CD4-positive, alpha-beta T cell (primary cell): ENCODE data around the gene CKLF. TPM values are rescaled to one million over a fixed set of nuclear protein-coding genes. Genes with fewer than 3 reads are reported as not detected.

Source experiments
- ATAC-seq: fragments of 200-7000 bp; cut with Tn5 transposase; one replicate; pipeline ENCODE4 v1.10.0; 2022; ENCODE audit warnings: mild to moderate bottlenecking; ENCODE audit not compliant: poor library complexity
- CTCF ChIA-PET: fragments of 350-600 bp; sonication (Branson Sonifier 250); formaldehyde crosslinking; loops from one replicate; lab custom pipeline; 2021; ENCODE audit warnings: antibody characterized with exemption, inconsistent platforms; lab: Charles Lee
- POLR2A ChIA-PET: fragments of 350-600 bp; sonication (Branson Sonifier 250); formaldehyde crosslinking; loops from one replicate; lab custom pipeline; 2021; ENCODE audit warnings: antibody characterized with exemption, inconsistent platforms; lab: Charles Lee
- DNase-seq, 14 experiments: peaks; one replicate each; pipeline ENCODE4 v3.0.0-alpha.2; 2013 to 2020; ENCODE audit warnings: mixed read lengths in 2 of 14
- H3K27ac ChIP-seq, 2 donors: one replicate each; pipeline versions ENCODE4 v1.5.1 to v1.7.0; 2013; ENCODE audit warnings: low read length in 2 of 2, low read depth in 1 of 2, mild to moderate bottlenecking in 1 of 2
- H3K27me3 ChIP-seq, 2 experiments: 1 replicate in 1 of 2; 2 replicates in 1 of 2; pipeline versions ENCODE4 v1.6.1 to v1.7.0; 2013; ENCODE audit warnings: low read length in 2 of 2, control low read depth in 1 of 2, mild to moderate bottlenecking in 1 of 2, moderate library complexity in 1 of 2; ENCODE audit not compliant: insufficient read depth in 2 of 2, control insufficient read depth in 1 of 2
- H3K36me3 ChIP-seq: one replicate; pipeline ENCODE4 v1.6.1; 2013; ENCODE audit warnings: low read length, control low read depth; ENCODE audit not compliant: insufficient read depth
- H3K4me1 ChIP-seq: one replicate; pipeline ENCODE4 v1.6.1; 2013; ENCODE audit warnings: low read length, control low read depth; ENCODE audit not compliant: insufficient read depth
- H3K4me3 ChIP-seq: one replicate; pipeline ENCODE4 v1.5.1; 2013; ENCODE audit warnings: mild to moderate bottlenecking, low read length, moderate library complexity
- H3K9me3 ChIP-seq, 2 experiments: 1 replicate in 1 of 2; 2 replicates in 1 of 2; pipeline versions ENCODE4 v1.6.1 to v1.7.0; 2013; ENCODE audit warnings: low read length in 2 of 2, mild to moderate bottlenecking in 2 of 2, control low read depth in 1 of 2, moderate library complexity in 1 of 2; ENCODE audit not compliant: control insufficient read depth in 1 of 2, insufficient read depth in 1 of 2
- H3K27ac Mint-ChIP-seq: one replicate; pipeline ENCODE4 v1.8.0; 2020; ENCODE audit warnings: mixed read lengths
- H3K27me3 Mint-ChIP-seq: one replicate; pipeline ENCODE4 v1.8.0; 2021; ENCODE audit warnings: mixed read lengths
- H3K36me3 Mint-ChIP-seq: one replicate; pipeline ENCODE4 v1.8.0; 2021; ENCODE audit warnings: low read depth, mixed read lengths
- H3K4me1 Mint-ChIP-seq: one replicate; pipeline ENCODE4 v1.8.0; 2021; ENCODE audit warnings: low read depth, mixed read lengths
- H3K4me3 Mint-ChIP-seq: one replicate; pipeline ENCODE4 v1.8.0; 2020; ENCODE audit warnings: mild to moderate bottlenecking, mixed read lengths
- H3K9me3 Mint-ChIP-seq: one replicate; pipeline ENCODE4 v1.8.0; 2020; ENCODE audit warnings: mixed read lengths
- intact Hi-C, 2 experiments: fragments of 100-400 bp; cut with DNase I in 1 of 2; cut with micrococcal nuclease in 1 of 2; formaldehyde crosslinking; loops; one replicate each; pipeline versions ENCODE4 v1.15.1 to v1.9.0; 2023 to 2025; cut with DNase I, micrococcal nuclease
- total RNA-seq, 174 experiments: library from RNA in 2 of 174; stranded (reverse) in 2 of 174; gene quantifications; one replicate each; pipeline ENCODE4 v1.2.3 and lab custom pipeline; 2021 to 2026
- TF ChIP-seq, protein P1 (sequence below): fragments of 200-600 bp; IDR thresholded peaks from one replicate; pipeline ENCODE4 v1.8.0; 2022; ENCODE audit warnings: antibody characterized with exemption, mild to moderate bottlenecking

CKLF gene
- total RNA-seq, 2 experiments from 2014 or later: 10.6 to 14.1 TPM

DNA sequence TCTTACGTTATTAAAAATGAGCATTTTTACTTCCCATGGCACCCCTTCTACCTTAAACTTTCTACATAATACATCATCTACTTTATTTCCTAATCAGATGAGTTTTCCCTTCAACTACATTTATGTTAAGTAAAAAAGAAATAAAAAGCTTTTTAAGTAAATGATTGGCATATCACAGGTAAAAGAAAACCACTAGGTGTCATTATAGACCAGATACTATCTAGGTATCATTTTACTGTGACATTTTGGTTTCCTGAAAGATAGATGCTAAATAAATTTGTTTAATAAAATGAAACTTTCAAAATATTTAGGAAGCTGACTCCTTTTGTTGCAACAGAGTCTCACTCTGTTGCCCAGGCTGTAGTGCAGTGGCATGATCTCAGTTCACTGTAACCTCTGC is 10.0 kb downstream of the CKLF start:
- ATAC-seq (peak; percentile 64), DNase-seq (peak in 3 of 14 experiments; percentile 44 to 60 (median 54))
- CTCF ChIA-PET: interaction anchor here (0.6 to 3.6 kb wide), 23 partner anchors 7 to 189 kb away, joined by 3 to 32 read pairs (median 5); partner anchors contain the start of genes CKLF, CMTM2, DYNC1LI2 and TK2
- peaks cover 85% of the 10 kb centered on the region for H3K36me3 Mint-ChIP-seq
- peaks cover 0 to 3% of the 10 kb centered on the region in 2 experiments for H3K9me3 ChIP-seq
- peak overlapping the region; percentile 37 for H3K4me3 Mint-ChIP-seq
- H3K36me3 ChIP-seq: peaks cover 78% of the 10 kb centered on the region
- intact Hi-C loops: loop anchor here (1.0 to 5.0 kb wide), 9 partner anchors 26 to 310 kb away; partner anchors contain the start of genes CMTM3 (in 1 of the 2) and CMTM4 (in 1 of the 2)
- H3K27ac Mint-ChIP-seq: peak overlapping the region; percentile 49
- POLR2A ChIA-PET: interaction anchor here (0.7 to 4.6 kb wide), 9 partner anchors 10 to 306 kb away, joined by 3 to 43 read pairs (median 6); partner anchors contain the start of genes CKLF, CMTM2, CMTM3 and TK2
- no peaks in the 10 kb centered on the region for H3K27me3 Mint-ChIP-seq
- H3K4me1 ChIP-seq: peaks cover 38% of the 10 kb centered on the region
- no peaks in the 10 kb centered on the region for H3K9me3 Mint-ChIP-seq
- TF ChIP-seq, protein P1, sequence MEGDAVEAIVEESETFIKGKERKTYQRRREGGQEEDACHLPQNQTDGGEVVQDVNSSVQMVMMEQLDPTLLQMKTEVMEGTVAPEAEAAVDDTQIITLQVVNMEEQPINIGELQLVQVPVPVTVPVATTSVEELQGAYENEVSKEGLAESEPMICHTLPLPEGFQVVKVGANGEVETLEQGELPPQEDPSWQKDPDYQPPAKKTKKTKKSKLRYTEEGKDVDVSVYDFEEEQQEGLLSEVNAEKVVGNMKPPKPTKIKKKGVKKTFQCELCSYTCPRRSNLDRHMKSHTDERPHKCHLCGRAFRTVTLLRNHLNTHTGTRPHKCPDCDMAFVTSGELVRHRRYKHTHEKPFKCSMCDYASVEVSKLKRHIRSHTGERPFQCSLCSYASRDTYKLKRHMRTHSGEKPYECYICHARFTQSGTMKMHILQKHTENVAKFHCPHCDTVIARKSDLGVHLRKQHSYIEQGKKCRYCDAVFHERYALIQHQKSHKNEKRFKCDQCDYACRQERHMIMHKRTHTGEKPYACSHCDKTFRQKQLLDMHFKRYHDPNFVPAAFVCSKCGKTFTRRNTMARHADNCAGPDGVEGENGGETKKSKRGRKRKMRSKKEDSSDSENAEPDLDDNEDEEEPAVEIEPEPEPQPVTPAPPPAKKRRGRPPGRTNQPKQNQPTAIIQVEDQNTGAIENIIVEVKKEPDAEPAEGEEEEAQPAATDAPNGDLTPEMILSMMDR: peak; percentile 58
- H3K4me1 Mint-ChIP-seq: peaks cover 65% of the 10 kb centered on the region
- no peak overlapping the region for H3K4me3 ChIP-seq
- H3K27me3 ChIP-seq: no peaks in the 10 kb centered on the region
- H3K27ac ChIP-seq: no peak overlapping the region

DNA sequence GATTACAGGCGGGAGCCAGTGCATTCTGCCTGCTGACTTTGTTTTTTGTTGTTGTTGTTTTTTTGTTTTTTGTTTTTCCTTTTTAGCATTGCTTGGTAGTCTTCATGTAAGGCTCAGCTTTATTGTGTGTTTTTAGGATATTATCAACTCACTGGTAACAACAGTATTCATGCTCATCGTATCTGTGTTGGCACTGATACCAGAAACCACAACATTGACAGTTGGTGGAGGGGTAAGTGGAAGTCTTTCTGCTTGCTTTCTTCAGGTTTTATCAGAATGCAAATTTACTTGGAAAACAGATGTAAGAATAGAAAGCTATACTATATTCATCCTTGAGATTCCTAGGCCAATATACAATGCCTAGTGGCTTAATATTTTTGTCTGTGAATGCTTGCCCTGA is 10.6 kb downstream of the CKLF start:
- Histone ChIP-seq H3K27ac (no peak overlapping the region), H3K4me3 (no peak overlapping the region), H3K36me3 (peaks cover 74% of the 10 kb centered on the region), H3K27me3 (no peaks in the 10 kb centered on the region), H3K4me1 (peaks cover 35% of the 10 kb centered on the region), H3K9me3 (peaks cover 0 to 3% of the 10 kb centered on the region in 2 experiments)
- TF ChIP-seq, protein P1: no peak
- H3K9me3 Mint-ChIP-seq: no peaks in the 10 kb centered on the region
- DNase-seq (no peak), ATAC-seq (no peak)
- H3K27me3 Mint-ChIP-seq: no peaks in the 10 kb centered on the region
- H3K4me1 Mint-ChIP-seq: peaks cover 60% of the 10 kb centered on the region
- peak overlapping the region; percentile 49 for H3K27ac Mint-ChIP-seq
- H3K4me3 Mint-ChIP-seq: no peak overlapping the region
- POLR2A ChIA-PET: interaction anchor here (0.9 to 4.6 kb wide), 9 partner anchors 11 to 157 kb away, joined by 3 to 43 read pairs (median 6); partner anchors contain the start of genes CKLF, CMTM2, CMTM3 and TK2
- peaks cover 85% of the 10 kb centered on the region for H3K36me3 Mint-ChIP-seq
- CTCF ChIA-PET: interaction anchor here (0.9 to 3.6 kb wide), 16 partner anchors 8 to 189 kb away, joined by 3 to 32 read pairs (median 6); partner anchors contain the start of genes CKLF, CMTM2, DYNC1LI2 and TK2
- intact Hi-C loops: loop anchor here (1.0 to 5.0 kb wide), 9 partner anchors 26 to 309 kb away; partner anchors contain the start of genes CMTM3 (in 2 of the 2) and CMTM4 (in 1 of the 2)

DNA sequence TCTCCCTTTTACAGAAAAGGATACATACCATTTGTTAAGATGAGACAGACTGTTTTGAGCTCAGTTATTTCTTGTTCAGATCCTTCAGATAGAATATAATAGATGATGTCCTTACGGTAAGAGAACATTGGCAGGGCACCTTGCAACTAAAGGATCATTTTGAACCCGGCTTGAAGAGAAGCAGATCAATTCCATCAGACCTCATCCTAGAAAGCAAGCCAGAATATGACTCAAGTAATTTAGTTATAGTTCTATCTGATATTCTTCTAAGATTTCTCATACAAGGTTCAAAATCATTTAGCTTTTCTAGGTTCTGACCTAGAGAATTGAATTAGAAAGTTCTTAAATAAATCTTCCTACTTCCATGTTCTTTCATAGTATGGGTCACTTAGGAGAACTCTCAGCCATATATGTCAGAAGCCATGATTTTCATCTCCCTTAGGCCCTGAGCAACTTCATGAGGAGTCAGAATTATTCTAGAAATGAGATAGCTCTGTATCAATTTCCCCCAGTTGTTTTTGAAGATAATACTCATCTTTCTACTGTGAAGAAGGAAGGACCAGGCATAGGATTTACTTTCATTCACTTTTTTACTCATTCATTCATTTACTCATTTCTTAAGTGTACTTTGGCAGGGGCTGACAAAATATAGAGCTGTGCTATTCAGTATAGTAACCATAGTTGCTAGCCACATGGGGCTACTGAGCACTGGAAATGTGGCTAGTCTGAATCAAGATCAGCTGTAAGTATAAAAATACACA is 11.4 kb downstream of the CKLF start:
- Histone ChIP-seq H3K9me3 (peaks cover 0 to 3% of the 10 kb centered on the region in 2 experiments), H3K4me1 (peaks cover 34% of the 10 kb centered on the region), H3K27ac (no peak overlapping the region), H3K36me3 (peaks cover 67% of the 10 kb centered on the region), H3K4me3 (no peak overlapping the region), H3K27me3 (no peaks in the 10 kb centered on the region)
- ATAC-seq (no peak), DNase-seq (no peak)
- TF ChIP-seq, protein P1: no peak
- ChIA-PET POLR2A (interaction anchor here (0.9 to 4.6 kb wide), 7 partner anchors 12 to 157 kb away, joined by 3 to 43 read pairs (median 5); partner anchors contain the start of genes CKLF, CMTM3 and TK2), CTCF (interaction anchor here (0.8 to 3.6 kb wide), 11 partner anchors 9 to 304 kb away, joined by 3 to 32 read pairs (median 10); partner anchors contain the start of genes CKLF, CMTM2, DYNC1LI2 and TK2)
- no peaks in the 10 kb centered on the region for H3K9me3 Mint-ChIP-seq
- H3K4me1 Mint-ChIP-seq: peaks cover 52% of the 10 kb centered on the region
- intact Hi-C loops: loop anchor here (1.0 to 5.0 kb wide), 7 partner anchors 25 to 309 kb away; partner anchors contain the start of genes CMTM3 (in 1 of the 2) and CMTM4 (in 1 of the 2)
- peak overlapping the region; percentile 49 for H3K27ac Mint-ChIP-seq
- no peak overlapping the region for H3K4me3 Mint-ChIP-seq
- no peaks in the 10 kb centered on the region for H3K27me3 Mint-ChIP-seq
- peaks cover 78% of the 10 kb centered on the region for H3K36me3 Mint-ChIP-seq
